HepG2 (cell line): ENCODE results near the gene TACC2.

Source experiments
- CHD2 ChIP-seq: IDR thresholded peaks from 2 replicates; pipeline ENCODE4 v1.6.1; 2011; ENCODE audit warnings: low read depth, low read length, improper control_type of control experiment
- EZH2 ChIP-seq: conservative IDR thresholded peaks from 2 replicates; pipeline ENCODE4 v1.6.1; 2012; ENCODE audit warnings: mild to moderate bottlenecking, low read depth, low read length, moderate library complexity
- POLR2A ChIP-seq, 2 experiments: IDR thresholded peaks; 2 replicates each; pipeline ENCODE4 v1.6.1; 2011; ENCODE audit warnings: low read depth in 2 of 2, low read length in 2 of 2, mild to moderate bottlenecking in 1 of 2, moderate library complexity in 1 of 2; ENCODE audit not compliant: insufficient read depth in 1 of 2
- RBM22 ChIP-seq: fragments of 200-400 bp; formaldehyde crosslinking; optimal IDR thresholded peaks from 2 replicates; pipeline ENCODE3; 2017; ENCODE audit warnings: mild to moderate bottlenecking, low read length, moderate library complexity
- RFXAP ChIP-seq: sonication (generic); formaldehyde crosslinking; IDR thresholded peaks from 2 replicates; pipeline ENCODE4 v1.4.0; 2020; ENCODE audit warnings: missing genetic modification reagents, borderline replicate concordance
- ZNF615 ChIP-seq: sonication (generic); formaldehyde crosslinking; IDR thresholded peaks from 2 replicates; pipeline ENCODE4 v1.5.0; 2020; ENCODE audit warnings: mild to moderate bottlenecking, missing genetic modification reagents, borderline replicate concordance
- TF ChIP-seq, protein P1 (sequence below): sonication (generic); formaldehyde crosslinking; IDR thresholded peaks from 2 replicates; pipeline ENCODE4 v1.4.0; 2020; ENCODE audit warnings: missing genetic modification reagents
- TF ChIP-seq, protein P2 (sequence below): sonication (generic); formaldehyde crosslinking; IDR thresholded peaks from 2 replicates; pipeline ENCODE4 v1.4.0; 2020; ENCODE audit warnings: low read depth, mild to moderate bottlenecking, missing genetic modification reagents

DNA sequence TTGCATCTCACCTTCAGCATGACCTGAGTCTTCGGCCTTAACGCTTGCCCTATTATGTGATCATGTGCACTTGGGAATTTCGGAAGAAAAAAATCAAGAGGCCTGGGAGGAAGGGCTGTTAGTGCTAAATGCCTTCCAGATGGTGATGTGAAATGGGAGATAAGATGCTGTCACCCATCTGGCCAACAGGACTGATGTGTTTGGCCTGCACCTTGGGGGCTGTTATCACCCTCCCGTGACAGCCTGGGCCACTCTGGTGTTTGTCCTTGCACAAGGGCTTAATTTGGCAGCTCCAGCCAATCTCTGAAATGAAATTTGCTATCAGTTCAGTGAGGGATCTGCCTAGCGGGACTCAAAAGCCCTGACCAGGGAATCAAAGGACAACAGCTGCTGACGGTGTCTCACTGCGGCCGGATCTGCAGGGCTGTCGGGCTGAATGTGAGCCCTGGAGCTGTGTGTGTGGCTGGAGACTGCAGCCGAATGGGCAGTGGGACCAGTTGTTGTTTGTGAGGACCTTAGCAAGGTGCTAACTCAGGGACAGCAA, 150.7 kb downstream of the TACC2 start:
- no peak for TF ChIP-seq RFXAP (CRISPR knock-in tag)
- TF ChIP-seq POLR2A (IDR thresholded peaks at IDR 0.05; ENCODE audit: insufficient read depth in 1 of 2, low read depth in 2 of 2, low read length in 2 of 2), result no peak
- TF ChIP-seq, protein P1, sequence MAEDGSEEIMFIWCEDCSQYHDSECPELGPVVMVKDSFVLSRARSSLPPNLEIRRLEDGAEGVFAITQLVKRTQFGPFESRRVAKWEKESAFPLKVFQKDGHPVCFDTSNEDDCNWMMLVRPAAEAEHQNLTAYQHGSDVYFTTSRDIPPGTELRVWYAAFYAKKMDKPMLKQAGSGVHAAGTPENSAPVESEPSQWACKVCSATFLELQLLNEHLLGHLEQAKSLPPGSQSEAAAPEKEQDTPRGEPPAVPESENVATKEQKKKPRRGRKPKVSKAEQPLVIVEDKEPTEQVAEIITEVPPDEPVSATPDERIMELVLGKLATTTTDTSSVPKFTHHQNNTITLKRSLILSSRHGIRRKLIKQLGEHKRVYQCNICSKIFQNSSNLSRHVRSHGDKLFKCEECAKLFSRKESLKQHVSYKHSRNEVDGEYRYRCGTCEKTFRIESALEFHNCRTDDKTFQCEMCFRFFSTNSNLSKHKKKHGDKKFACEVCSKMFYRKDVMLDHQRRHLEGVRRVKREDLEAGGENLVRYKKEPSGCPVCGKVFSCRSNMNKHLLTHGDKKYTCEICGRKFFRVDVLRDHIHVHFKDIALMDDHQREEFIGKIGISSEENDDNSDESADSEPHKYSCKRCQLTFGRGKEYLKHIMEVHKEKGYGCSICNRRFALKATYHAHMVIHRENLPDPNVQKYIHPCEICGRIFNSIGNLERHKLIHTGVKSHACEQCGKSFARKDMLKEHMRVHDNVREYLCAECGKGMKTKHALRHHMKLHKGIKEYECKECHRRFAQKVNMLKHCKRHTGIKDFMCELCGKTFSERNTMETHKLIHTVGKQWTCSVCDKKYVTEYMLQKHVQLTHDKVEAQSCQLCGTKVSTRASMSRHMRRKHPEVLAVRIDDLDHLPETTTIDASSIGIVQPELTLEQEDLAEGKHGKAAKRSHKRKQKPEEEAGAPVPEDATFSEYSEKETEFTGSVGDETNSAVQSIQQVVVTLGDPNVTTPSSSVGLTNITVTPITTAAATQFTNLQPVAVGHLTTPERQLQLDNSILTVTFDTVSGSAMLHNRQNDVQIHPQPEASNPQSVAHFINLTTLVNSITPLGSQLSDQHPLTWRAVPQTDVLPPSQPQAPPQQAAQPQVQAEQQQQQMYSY (CRISPR knock-in tag), result no peak
- TF ChIP-seq ZNF615, result no peak
- TF ChIP-seq, protein P2, sequence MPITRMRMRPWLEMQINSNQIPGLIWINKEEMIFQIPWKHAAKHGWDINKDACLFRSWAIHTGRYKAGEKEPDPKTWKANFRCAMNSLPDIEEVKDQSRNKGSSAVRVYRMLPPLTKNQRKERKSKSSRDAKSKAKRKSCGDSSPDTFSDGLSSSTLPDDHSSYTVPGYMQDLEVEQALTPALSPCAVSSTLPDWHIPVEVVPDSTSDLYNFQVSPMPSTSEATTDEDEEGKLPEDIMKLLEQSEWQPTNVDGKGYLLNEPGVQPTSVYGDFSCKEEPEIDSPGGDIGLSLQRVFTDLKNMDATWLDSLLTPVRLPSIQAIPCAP, result no peak
- TF ChIP-seq RBM22, result no peak
- TF ChIP-seq EZH2, result no peak
- no peak for TF ChIP-seq CHD2
